ENCODE data around the gene BRD3. TPM values are rescaled to one million over a fixed set of nuclear protein-coding genes. Genes with fewer than 3 reads are reported as not detected.

The BRD3 gene
- total RNA-seq, 1 donor: 6.9 TPM

GRCh38 chr9:134024828-134025605 is 42.8 kb downstream of the BRD3 start, which contains the start of gene BRD3OS:
Gene BRD3OS, plus strand, starts transcription at chr9:134025481. Its CDS starts 1,267 bp downstream, at chr9:134026748.
- no peak within 1 kb of the TSS for H3K27ac ChIP-seq (ENCODE audit: low read depth, low read length)
- peak; percentile 99 for DNase-seq (ENCODE audit: insufficient read length, low spot score, missing footprints)
- peaks cover 5% of the 10 kb centered on the region for H3K27me3 ChIP-seq (ENCODE audit: insufficient read depth, low read length)
- H2AFZ ChIP-seq (ENCODE audit: low read length): peak within 1 kb of the TSS; percentile 85
- peak within 1 kb of the TSS; percentile 73 for H3K4me3 ChIP-seq (ENCODE audit: insufficient read depth, low read length)
- peaks cover 3% of the 10 kb centered on the region for H4K20me1 ChIP-seq (ENCODE audit: insufficient read depth, low read length)
- peaks cover 9% of the 10 kb centered on the region for H3K36me3 ChIP-seq (ENCODE audit: insufficient read depth, low read length)
- peaks cover 12% of the 10 kb centered on the region for H3K4me1 ChIP-seq (ENCODE audit: insufficient read depth, low read length)
- H3K4me2 ChIP-seq (ENCODE audit: insufficient read depth, low read length): peak within 1 kb of the TSS; percentile 83
- TF ChIP-seq CTCF (IDR thresholded peaks at IDR 0.05; ENCODE audit: extremely low read depth, low read depth, low read length): no peak
- H3K9me3 ChIP-seq (ENCODE audit: low read depth, low read length): no peaks in the 10 kb centered on the region
- peaks cover 3% of the 10 kb centered on the region for H3K79me2 ChIP-seq (ENCODE audit: insufficient read depth, low read length)

- Histone ChIP-seq H3K27me3 (ENCODE audit: insufficient read depth, low read length) (peaks cover 5% of the 10 kb centered on the region), H4K20me1 (ENCODE audit: insufficient read depth, low read length) (peaks cover 3% of the 10 kb centered on the region), H3K36me3 (ENCODE audit: insufficient read depth, low read length) (peaks cover 8% of the 10 kb centered on the region), H3K4me2 (ENCODE audit: insufficient read depth, low read length) (peak overlapping the region; percentile 82), H2AFZ (ENCODE audit: low read length) (peak overlapping the region; percentile 85), H3K9me3 (ENCODE audit: low read depth, low read length) (no peaks in the 10 kb centered on the region), H3K79me2 (ENCODE audit: insufficient read depth, low read length) (peaks cover 3% of the 10 kb centered on the region), H3K27ac (ENCODE audit: low read depth, low read length) (no peak overlapping the region), H3K4me1 (ENCODE audit: insufficient read depth, low read length) (peaks cover 12% of the 10 kb centered on the region), H3K4me3 (ENCODE audit: insufficient read depth, low read length) (peak overlapping the region; percentile 67)
- TF ChIP-seq CTCF (IDR thresholded peaks at IDR 0.05; ENCODE audit: extremely low read depth, low read depth, low read length): no peak
- DNase-seq (ENCODE audit: insufficient read length, low spot score, missing footprints): peak; percentile 65
Observed at GRCh38 chr9:134024214-134024792, 43.5 kb downstream of the BRD3 start.

- Histone ChIP-seq H3K4me2 (ENCODE audit: insufficient read depth, low read length) (no peak overlapping the region), H3K36me3 (ENCODE audit: insufficient read depth, low read length) (no peaks in the 10 kb centered on the region), H3K4me1 (ENCODE audit: insufficient read depth, low read length) (no peaks in the 10 kb centered on the region), H3K9me3 (ENCODE audit: low read depth, low read length) (no peaks in the 10 kb centered on the region), H3K27ac (ENCODE audit: low read depth, low read length) (no peak overlapping the region), H2AFZ (ENCODE audit: low read length) (no peak overlapping the region), H3K79me2 (ENCODE audit: insufficient read depth, low read length) (no peaks in the 10 kb centered on the region), H4K20me1 (ENCODE audit: insufficient read depth, low read length) (no peaks in the 10 kb centered on the region), H3K4me3 (ENCODE audit: insufficient read depth, low read length) (no peak overlapping the region), H3K27me3 (ENCODE audit: insufficient read depth, low read length) (no peaks in the 10 kb centered on the region)
- TF ChIP-seq CTCF (IDR thresholded peaks at IDR 0.05; ENCODE audit: extremely low read depth, low read depth, low read length): no peak
- DNase-seq (ENCODE audit: insufficient read length, low spot score, missing footprints): no peak
Observed at GRCh38 chr9:134014946-134015345, 52.9 kb downstream of the BRD3 start.

GRCh38 chr9:134011401-134011800 is 56.4 kb downstream of the BRD3 start:
- H3K4me3 ChIP-seq (ENCODE audit: insufficient read depth, low read length): no peak overlapping the region
- TF ChIP-seq CTCF (IDR thresholded peaks at IDR 0.05; ENCODE audit: extremely low read depth, low read depth, low read length): no peak
- no peaks in the 10 kb centered on the region for H4K20me1 ChIP-seq (ENCODE audit: insufficient read depth, low read length)
- no peaks in the 10 kb centered on the region for H3K27me3 ChIP-seq (ENCODE audit: insufficient read depth, low read length)
- H2AFZ ChIP-seq (ENCODE audit: low read length): no peak overlapping the region
- no peaks in the 10 kb centered on the region for H3K79me2 ChIP-seq (ENCODE audit: insufficient read depth, low read length)
- H3K4me1 ChIP-seq (ENCODE audit: insufficient read depth, low read length): no peaks in the 10 kb centered on the region
- no peak overlapping the region for H3K27ac ChIP-seq (ENCODE audit: low read depth, low read length)
- no peak overlapping the region for H3K4me2 ChIP-seq (ENCODE audit: insufficient read depth, low read length)
- peak; percentile 56 for DNase-seq (ENCODE audit: insufficient read length, low spot score, missing footprints)
- no peaks in the 10 kb centered on the region for H3K9me3 ChIP-seq (ENCODE audit: low read depth, low read length)
- H3K36me3 ChIP-seq (ENCODE audit: insufficient read depth, low read length): no peaks in the 10 kb centered on the region
